Stimulated activated CD8-positive, alpha-beta memory T cell treated with anti-CD3 and anti-CD28 coated beads, Interleukin-15, amount 100 ng/mL, for 1 hour (primary cell): Measurements from ENCODE around the gene HMCN2.
"Not testable (repeated sequence)": the region's sequence is repeated elsewhere in the genome, so short reads cannot be mapped to it uniquely, and the experiment has no call there.

Source experiments
- DNase-seq: peaks from one replicate; pipeline ENCODE4 v3.0.0-alpha.2; 2020; ENCODE audit warnings: low read depth

Gene HMCN2

DNA sequence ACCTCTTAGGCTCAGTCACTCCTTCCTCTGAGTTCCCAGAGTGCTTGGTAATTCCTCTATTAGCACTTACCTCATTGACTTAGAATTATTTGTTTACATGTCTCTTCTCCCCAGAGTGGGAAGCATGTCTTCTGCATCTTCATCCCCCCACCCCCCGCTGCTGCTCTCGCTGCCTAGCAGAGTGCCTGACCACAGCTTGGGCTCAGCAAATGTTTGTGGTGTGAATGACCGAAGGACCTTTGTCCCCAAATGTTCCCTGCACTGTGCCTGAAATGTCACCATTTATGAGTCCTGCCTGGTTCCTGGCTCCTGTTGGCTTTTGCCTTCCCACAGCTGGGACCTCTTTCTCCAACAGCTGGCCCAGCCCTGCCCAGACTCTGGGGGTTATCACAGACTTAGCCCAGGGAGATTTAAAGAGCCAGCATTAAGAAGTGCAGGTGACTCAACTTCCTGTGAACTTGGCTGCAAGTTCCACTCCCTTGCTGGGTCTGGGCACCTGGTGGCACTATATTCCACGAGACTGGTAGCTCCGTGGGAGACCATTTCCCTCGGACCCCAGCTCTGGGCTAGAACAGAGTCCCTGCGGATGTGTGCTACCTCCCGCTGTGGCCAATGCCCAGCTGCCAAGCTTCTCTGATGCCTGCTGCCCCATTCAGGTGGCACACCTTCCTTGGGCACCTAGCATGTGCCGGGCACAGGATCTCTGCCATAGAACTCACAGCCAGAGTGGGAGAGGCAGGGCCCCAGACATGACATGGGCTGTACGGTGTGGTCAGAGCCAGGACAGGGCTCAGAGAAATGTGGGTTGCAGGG is 1.8 kb upstream of the HMCN2 start:
- no peak for DNase-seq

GRCh38 chr9:130264414-130265350 is 878 bp upstream of the HMCN2 start:
- DNase-seq: no peak

- DNase-seq: no peak
These were observed 907 bp downstream of the HMCN2 start for GRCh38 chr9:130266236-130267098.

DNA sequence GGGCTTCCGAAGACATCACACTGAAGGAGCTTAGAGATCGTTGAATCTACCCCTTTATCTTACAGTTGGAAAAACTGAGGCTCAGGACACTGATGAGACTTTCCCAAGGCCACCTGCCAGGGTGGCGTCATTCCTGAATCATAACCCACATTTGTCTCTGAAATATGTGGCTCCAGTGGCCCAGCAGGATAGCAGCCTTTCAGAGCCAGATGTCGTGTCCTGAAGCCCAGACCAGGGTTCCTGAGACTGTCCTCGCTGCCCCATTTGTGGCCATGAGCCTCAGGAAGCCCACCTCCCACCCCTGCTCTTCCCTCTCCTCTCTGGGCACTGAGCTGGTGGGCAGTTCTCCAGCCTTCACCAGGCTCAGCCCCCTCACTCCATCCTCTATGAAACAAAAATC is 2.4 kb downstream of the HMCN2 start:
- DNase-seq: no peak

DNA sequence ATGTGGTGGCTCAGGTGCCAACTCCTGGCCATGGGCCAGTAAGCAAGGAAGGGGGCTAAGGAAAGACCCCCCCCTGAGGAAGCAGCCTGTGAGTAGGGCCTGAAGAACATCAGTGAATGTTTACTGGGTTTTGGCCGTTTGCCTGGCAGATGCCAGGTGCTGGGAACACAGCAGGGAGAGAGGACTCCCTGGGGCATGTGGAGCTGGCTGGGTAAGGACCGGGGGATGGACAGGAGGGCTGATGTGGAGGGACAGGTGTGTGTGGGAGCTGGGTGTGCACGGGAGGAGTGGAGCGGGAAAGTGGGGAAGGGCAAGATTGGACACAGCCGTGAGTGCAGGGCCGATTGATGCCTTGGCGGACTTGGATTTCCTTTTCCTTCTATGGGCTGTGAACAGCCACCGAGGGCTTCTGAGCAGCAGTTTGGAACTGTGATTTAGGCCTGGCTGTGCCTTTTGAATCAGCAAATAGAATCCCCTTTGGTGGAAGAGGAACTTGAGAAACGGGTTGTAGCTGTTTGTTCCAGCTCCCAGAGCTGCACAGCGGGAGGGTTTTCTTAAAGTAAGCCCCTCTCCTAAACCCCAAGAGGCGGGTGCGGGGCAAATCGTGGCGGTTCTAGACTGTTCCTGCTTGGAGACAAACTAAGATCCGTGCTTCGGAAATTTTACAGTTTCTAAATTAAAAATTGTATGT is 3.1 kb downstream of the HMCN2 start:
- DNase-seq: no peak

GRCh38 chr9:130271473-130271872 is 5.9 kb downstream of the HMCN2 start:
- no peak for DNase-seq

DNA sequence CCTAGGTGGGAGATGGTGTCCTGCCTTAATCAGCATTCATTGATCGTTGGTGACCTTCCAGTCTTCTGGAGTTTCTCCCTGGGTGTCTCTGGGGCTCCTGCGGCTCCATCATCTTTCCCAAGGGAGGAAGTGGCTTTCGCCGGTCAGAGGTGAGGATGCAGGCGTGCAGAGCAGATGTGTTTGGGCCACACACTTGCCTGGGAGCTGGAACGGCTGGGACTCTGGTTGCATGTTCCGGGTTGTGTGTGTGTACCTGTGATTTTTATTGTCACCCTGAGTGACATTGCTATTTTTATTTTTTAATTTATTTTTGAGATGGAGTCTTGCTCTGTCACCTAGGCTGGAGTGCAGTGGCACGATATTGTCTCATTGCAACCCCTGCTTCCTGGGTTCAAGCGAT is 9.6 kb downstream of the HMCN2 start:
- no peak for DNase-seq

- no peak for DNase-seq
These were observed 10.6 kb downstream of the HMCN2 start for GRCh38 chr9:130276121-130276520.

GRCh38 chr9:130276955-130277354 is 11.4 kb downstream of the HMCN2 start:
- DNase-seq: no peak

DNA sequence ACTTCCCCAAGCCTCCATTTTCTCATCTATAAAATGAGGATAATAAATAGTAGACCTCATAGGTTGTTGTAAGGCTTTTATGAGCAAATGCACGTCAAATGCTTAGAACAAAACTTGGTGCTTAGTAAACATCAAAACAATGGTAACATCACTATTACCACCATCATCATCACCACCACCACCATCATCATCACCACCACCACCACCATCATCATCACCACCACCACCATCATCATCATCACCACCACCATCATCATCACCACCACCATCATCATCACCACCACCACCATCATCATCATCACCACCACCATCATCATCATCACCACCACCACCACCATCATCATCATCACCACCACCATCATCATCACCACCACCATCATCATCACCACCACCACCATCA is 12.0 kb downstream of the HMCN2 start:
- not testable (repeated sequence) for DNase-seq

DNA sequence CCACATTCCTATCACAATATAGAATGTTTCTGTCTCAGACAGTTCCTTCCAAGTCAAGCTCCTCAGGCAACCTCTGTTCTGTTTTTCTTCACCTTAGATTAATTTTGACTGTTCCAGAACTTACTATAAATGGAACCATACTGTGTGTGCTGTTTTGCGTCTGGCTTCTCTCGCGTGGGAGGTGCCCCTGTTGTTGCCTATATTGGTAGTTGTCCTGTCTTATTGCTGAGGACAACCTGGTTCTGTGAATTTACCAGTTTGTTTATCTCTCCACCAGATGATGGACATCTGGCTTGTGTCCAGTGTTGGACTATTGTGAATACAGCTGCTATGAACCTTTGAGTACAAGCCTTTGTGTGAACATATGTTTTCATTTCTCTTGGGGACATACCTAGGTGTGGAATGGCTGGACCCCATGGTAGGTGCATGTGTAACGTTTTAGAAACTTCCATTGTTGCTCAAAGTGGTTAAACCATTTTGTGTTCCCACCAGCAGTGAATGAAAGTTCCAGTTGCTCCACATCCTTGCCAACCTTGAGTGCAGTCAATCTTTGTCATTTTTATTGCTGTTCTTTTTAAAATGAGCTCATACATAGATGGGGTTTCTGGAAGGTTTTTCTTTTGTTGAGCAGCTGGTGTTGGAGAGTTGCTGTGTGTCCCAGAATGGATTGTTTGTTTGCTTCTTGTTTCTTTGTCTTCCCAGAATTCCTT is 18.1 kb downstream of the HMCN2 start:
- no peak for DNase-seq

DNA sequence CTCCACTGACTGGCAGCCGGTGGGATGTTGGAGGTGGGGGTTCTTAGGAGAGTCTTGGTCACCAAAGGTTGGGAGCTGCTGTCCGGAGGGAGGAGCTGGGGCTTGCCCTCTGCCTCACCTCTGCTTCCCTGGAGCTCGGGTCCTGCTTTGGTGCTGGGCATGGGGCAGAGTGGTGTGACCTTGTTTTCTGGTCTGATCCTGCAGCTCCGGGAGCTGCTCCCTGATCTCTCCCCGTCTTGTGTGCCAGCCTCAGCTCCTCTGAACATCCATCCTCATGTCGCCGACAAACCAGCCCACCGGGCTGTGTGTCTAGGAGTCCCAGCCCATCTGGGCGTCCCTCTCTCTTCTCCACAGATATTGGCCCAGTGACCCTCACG is 18.7 kb downstream of the HMCN2 start:
- DNase-seq: no peak

GRCh38 chr9:130284690-130285089 is 19.1 kb downstream of the HMCN2 start:
- no peak for DNase-seq

GRCh38 chr9:130285271-130285670 is 19.7 kb downstream of the HMCN2 start:
- no peak for DNase-seq

DNA sequence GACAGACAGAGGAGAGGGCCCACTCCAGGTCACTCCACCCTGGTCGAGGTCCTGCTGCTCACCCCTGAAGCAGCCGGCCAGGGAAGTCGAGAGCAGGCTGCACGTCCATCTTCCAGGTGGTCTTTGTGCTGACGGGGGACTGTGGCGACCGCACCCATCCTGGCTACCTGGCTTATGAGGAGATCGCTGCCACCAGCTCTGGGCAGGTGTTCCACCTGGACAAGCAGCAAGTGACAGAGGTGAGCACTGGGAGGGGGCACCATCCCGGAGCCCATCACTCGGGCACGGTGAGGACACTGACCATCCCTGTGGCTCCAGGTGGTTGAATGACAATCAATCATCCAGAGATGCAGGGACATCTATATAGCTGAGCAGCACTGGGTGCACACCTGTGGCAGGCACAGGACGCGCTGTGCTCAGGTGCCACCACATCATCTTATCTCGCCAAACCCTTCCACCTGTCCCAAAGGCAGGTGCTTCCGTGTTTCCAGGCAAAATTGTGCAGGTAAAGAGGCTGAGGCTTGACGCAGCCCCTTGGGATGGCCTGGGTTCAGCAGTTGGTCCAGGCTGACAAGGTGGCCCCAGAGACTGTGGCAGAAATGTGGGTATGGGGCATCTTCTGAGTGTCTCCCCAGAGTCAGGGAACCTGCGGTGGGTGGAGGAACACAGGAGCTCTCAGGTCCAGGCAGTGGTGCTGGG is 20.7 kb downstream of the HMCN2 start:
- no peak for DNase-seq

DNA sequence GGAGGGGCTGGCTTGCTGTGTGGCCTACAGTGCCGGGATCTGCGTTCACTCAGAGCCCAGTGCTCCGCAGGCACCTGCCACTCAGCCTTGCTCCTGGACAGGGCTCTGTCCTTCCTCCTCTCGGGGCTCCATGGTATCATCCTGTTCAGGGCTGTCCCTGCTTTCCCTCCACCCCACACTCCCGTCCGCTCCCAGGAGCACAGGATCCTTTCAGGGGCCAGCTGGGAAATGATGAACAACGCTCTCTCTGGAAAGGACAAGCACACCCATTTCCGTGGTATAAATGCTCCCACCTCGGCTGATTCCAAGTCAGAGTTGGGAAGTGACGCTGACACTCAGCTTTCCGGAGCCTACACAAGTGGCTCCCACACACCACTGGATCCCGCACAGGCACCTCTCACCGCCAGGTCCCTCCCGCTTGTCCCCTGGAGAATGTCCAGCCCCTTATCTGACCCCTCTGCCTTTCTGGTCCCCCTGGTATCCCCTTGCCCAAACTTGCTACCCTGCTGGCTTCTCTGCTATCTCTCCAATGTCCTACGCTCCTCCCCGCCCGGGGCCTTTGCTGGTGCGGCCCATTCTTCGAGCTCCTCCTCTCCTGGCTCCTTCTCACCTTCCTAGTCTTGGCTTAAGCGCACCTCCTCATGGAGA is 21.3 kb downstream of the HMCN2 start:
- no peak for DNase-seq

GRCh38 chr9:130287736-130288135 is 22.2 kb downstream of the HMCN2 start:
- no peak for DNase-seq

GRCh38 chr9:130288393-130288792 is 22.8 kb downstream of the HMCN2 start:
- DNase-seq: no peak

- DNase-seq: no peak
These were observed 23.5 kb downstream of the HMCN2 start for GRCh38 chr9:130288926-130289690.
